Sigmoid colon (tissue), 7 donors: ENCODE data around the gene G6PC1. TPM values are rescaled to one million over a fixed set of nuclear protein-coding genes. Genes with fewer than 3 reads are reported as not detected.
A peak's percentile ranks its signal among the peaks of the same experiment; 100 is the strongest.
"Not testable (repeated sequence)": the region's sequence is repeated elsewhere in the genome, so short reads cannot be mapped to it uniquely, and the experiment has no call there.

Source experiments
- DNase-seq: peaks from one replicate; pipeline ENCODE4 v3.0.0-alpha.2; 2019
- H3K27ac ChIP-seq, 4 donors: fragments of 200-600 bp; sonication (generic); one replicate each; pipeline ENCODE4 v1.5.1; 2016 to 2019; ENCODE audit warnings: mild to moderate bottlenecking in 1 of 4
- H3K27me3 ChIP-seq, 3 donors: fragments of 200-600 bp; sonication (generic); one replicate each; pipeline ENCODE4 v1.5.1; 2019; ENCODE audit warnings: mild to moderate bottlenecking in 1 of 3
- H3K36me3 ChIP-seq, 4 donors: fragments of 200-600 bp; sonication (generic); one replicate each; pipeline ENCODE4 v1.5.1; 2016 to 2019
- H3K4me1 ChIP-seq, 4 donors: fragments of 200-600 bp; sonication (generic); one replicate each; pipeline ENCODE4 v1.5.1; 2017 to 2019
- H3K4me3 ChIP-seq, 4 donors: fragments of 200-600 bp; sonication (generic); one replicate each; pipeline ENCODE4 v1.5.1; 2017 to 2019; ENCODE audit warnings: mild to moderate bottlenecking in 2 of 4, moderate library complexity in 1 of 4
- H3K9me3 ChIP-seq, 4 donors: fragments of 200-600 bp in 3 of 4; sonication (generic) in 3 of 4; one replicate each; pipeline versions ENCODE4 v1.5.1 to v1.6.1; 2013 to 2019
- CTCF ChIP-seq, 4 experiments: fragments of 450-650 bp in 3 of 4; fragments of 200-600 bp in 1 of 4; IDR thresholded peaks; one replicate each; pipeline ENCODE4 v1.5.1; 2016 to 2019; ENCODE audit warnings: antibody characterized with exemption in 4 of 4, mild to moderate bottlenecking in 3 of 4, moderate library complexity in 2 of 4
- EP300 ChIP-seq, 4 donors: sonication (generic); formaldehyde crosslinking; IDR thresholded peaks; one replicate each; pipeline ENCODE4 v1.6.1; 2017; ENCODE audit warnings: antibody characterized with exemption in 4 of 4
- POLR2A ChIP-seq, 2 donors: fragments of 450-650 bp; IDR thresholded peaks; one replicate each; pipeline ENCODE4 v1.6.1; 2016; ENCODE audit warnings: antibody characterized with exemption in 2 of 2, mild to moderate bottlenecking in 2 of 2, moderate library complexity in 2 of 2
- POLR2AphosphoS5 ChIP-seq, 4 donors: sonication (generic); formaldehyde crosslinking; IDR thresholded peaks; one replicate each; pipeline ENCODE4 v1.6.1; 2017; ENCODE audit warnings: antibody characterized with exemption in 4 of 4
- WGBS, 2 donors: extraction: QIAGEN DNeasy Blood & Tissue Kit; methylation state at CpG; one replicate each; pipeline ENCODE4 v1.1.7; 2013; 5-methylcytosine and 5-hydroxymethylcytosine counted together
- intact Hi-C: fragments of 100-400 bp; cut with DNase I; formaldehyde crosslinking; loops from one replicate; pipeline ENCODE4 v1.15.1; 2023
- polyA plus RNA-seq, 3 donors: library from polyadenylated mRNA; stranded (reverse); fragments of 200-250 nt; gene quantifications; one replicate each; pipeline ENCODE4 v1.2.3, GENCODE V29; 2013
- total RNA-seq, 4 donors: library from RNA; depleted of rRNA; stranded (reverse); fragments of >200 nt; gene quantifications; one replicate each; pipeline ENCODE4 v1.1.0, GENCODE V29; 2016
- donor health status: healthy with polysubstance abuse.
- donor health status: Bipolar disorder and iron deficiency.
- donor health status: healthy.

Gene G6PC1
- total and polyA plus RNA-seq, 7 donors = 0.23 TPM; not detected in 6

GRCh38 chr17:42893359-42893758 is 7.2 kb upstream of the G6PC1 start:
- Histone ChIP-seq H3K9me3 (no peaks in the 10 kb centered on the region), H3K4me3 (no peak overlapping the region), H3K36me3 (no peaks in the 10 kb centered on the region), H3K27me3 (no peaks in the 10 kb centered on the region), H3K27ac (peak overlapping the region in 3 of 4 donors; percentile 79 to 83 (median 80)), H3K4me1 (peaks cover 0 to 53% (median 41%) of the 10 kb centered on the region in 4 donors)
- intact Hi-C loops = no loop called here
- TF ChIP-seq POLR2AphosphoS5 (IDR thresholded peaks at IDR 0.05) = no peak
- no peak for TF ChIP-seq POLR2A (IDR thresholded peaks at IDR 0.05)
- no peak for TF ChIP-seq CTCF (IDR thresholded peaks at IDR 0.05)
- no peak for TF ChIP-seq EP300 (IDR thresholded peaks at IDR 0.05)
- DNase-seq = no peak
- WGBS, 2 donors = 34 to 36% methylated on average over 4 of the region's 4 CpGs

DNA sequence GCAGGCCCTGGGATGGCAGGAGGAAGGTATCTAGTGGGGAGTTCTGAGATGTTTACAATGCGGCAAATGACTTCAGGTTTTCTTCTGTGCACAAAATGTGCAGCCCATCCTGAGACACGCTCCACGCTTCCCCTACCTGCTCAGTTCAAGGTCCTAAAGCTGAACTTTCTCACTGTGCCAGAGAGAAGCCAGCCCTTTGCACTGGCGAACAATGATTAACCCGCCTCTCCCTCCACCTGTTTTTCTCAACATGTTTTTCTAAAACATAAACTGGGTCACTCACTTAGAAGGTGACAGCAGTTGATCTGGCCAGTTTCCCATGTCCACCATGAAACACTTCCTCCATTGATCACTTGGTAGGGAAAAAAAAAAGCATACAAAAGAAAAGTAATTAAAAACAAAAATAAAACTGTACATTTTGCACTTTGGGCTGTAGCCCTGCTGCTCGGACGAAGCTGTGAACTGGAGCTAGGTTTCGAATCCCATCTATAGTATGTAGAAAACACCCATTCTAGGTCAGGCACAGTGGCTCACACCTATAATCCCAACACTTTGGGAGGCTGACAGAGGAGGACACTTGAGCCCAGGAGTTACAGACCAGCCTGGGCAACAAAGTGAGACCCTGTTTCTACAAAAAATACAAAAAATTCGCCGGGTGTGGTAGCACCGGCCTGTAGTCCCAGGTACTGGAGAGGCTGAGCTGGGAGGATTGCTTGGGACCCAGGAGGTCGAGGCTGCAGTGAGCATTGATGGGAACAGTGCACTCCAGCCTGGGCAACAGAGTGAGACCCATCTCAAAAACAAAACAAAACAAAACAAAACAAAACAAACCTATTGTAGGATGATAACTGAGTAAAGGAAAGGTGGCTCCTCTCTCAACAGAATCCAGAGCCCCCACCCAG is 6.1 kb upstream of the G6PC1 start:
- DNase-seq = peak; percentile 21
- 29 to 70% methylated on average over 12 of the region's 12 CpGs for WGBS, 2 donors
- Histone ChIP-seq H3K4me1 (peaks cover 0 to 53% (median 41%) of the 10 kb centered on the region in 4 donors), H3K4me3 (no peak overlapping the region), H3K36me3 (no peaks in the 10 kb centered on the region), H3K9me3 (no peaks in the 10 kb centered on the region), H3K27ac (peak overlapping the region in 3 of 4 donors; percentile 7 to 83 (median 80)), H3K27me3 (no peaks in the 10 kb centered on the region)
- intact Hi-C loops = no loop called here
- TF ChIP-seq POLR2A (IDR thresholded peaks at IDR 0.05) = no peak
- TF ChIP-seq POLR2AphosphoS5 (IDR thresholded peaks at IDR 0.05) = no peak
- TF ChIP-seq CTCF (IDR thresholded peaks at IDR 0.05) = no peak
- TF ChIP-seq EP300 (IDR thresholded peaks at IDR 0.05) = no peak

GRCh38 chr17:42895185-42895555 is 5.4 kb upstream of the G6PC1 start:
- peak; percentile 90 for DNase-seq
- H3K27me3 ChIP-seq = no peaks in the 10 kb centered on the region
- 1 to 29% methylated on average over 2 of the region's 2 CpGs for WGBS, 2 donors
- H3K27ac ChIP-seq = peak overlapping the region in 3 of 4 donors; percentile 2 to 83 (median 7)
- intact Hi-C loops = no loop called here
- no peak overlapping the region for H3K4me3 ChIP-seq
- no peaks in the 10 kb centered on the region for H3K9me3 ChIP-seq
- no peak for TF ChIP-seq EP300 (IDR thresholded peaks at IDR 0.05)
- TF ChIP-seq POLR2AphosphoS5 (IDR thresholded peaks at IDR 0.05) = peak; percentile 18 to 52 (median 38)
- H3K36me3 ChIP-seq = no peaks in the 10 kb centered on the region
- H3K4me1 ChIP-seq = peaks cover 0 to 53% (median 41%) of the 10 kb centered on the region in 4 donors

DNA sequence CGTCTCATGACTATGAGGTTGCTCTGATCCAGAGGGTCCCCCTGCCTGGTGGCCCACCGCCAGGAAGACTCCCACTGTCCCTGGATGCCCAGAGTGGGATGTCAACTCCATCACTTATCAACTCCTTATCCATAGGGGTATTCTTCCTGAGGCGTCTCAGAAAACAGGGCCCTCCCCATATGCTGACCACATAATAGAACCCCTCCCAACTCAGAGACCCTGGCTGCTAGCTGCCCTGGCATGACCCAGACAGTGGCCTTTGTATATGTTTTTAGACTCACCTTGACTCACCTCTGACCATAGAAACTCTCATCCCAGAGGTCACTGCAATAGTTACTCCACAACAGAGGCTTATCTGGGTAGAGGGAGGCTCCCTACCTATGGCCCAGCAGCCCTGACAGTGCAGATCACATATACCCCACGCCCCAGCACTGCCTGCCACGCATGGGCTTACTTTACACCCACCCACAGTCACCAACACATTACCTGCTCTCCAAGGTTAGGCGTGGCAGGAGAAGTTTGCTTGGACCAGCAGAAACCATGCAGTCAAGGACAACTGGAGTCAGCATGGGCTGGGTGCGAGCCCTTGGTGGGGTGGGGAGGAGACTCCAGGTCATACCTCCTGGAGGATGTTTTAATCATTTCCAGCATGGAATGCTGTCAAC is 2.3 kb upstream of the G6PC1 start:
- Histone ChIP-seq H3K9me3 (no peaks in the 10 kb centered on the region), H3K4me1 (peaks cover 0 to 26% (median 23%) of the 10 kb centered on the region in 4 donors), H3K27me3 (no peaks in the 10 kb centered on the region), H3K4me3 (no peak overlapping the region), H3K27ac (no peak overlapping the region), H3K36me3 (no peaks in the 10 kb centered on the region)
- DNase-seq = no peak
- intact Hi-C loops = no loop called here
- TF ChIP-seq POLR2A (IDR thresholded peaks at IDR 0.05) (no peak), POLR2AphosphoS5 (IDR thresholded peaks at IDR 0.05) (no peak), CTCF (IDR thresholded peaks at IDR 0.05) (no peak)
- WGBS, 2 donors = 78 to 89% methylated on average over 7 of the region's 7 CpGs

DNA sequence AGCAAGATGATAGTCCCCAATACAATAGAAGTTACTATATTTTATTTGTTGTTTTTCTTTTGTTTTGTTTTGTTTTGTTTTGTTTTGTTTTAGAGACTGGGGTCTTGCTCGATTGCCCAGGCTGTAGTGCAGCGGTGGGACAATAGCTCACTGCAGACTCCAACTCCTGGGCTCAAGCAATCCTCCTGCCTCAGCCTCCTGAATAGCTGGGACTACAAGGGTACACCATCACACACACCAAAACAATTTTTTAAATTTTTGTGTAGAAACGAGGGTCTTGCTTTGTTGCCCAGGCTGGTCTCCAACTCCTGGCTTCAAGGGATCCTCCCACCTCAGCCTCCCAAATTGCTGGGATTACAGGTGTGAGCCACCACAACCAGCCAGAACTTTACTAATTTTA is 618 bp upstream of the G6PC1 start:
- intact Hi-C loops, H3K9me3 ChIP-seq, DNase-seq, H3K27me3 ChIP-seq, H3K4me3 ChIP-seq, H3K36me3 ChIP-seq, H3K4me1 ChIP-seq, H3K27ac ChIP-seq: not testable (repeated sequence)
- 76 to 94% methylated on average over 3 of the region's 3 CpGs for WGBS, 2 donors
